Measurements from ENCODE around the gene ZNF76. TPM values are rescaled to one million over a fixed set of nuclear protein-coding genes. Genes with fewer than 3 reads are reported as not detected.

ZNF76 gene
- total RNA-seq, 1 donor from 2014 or later: 45.8 TPM

DNA sequence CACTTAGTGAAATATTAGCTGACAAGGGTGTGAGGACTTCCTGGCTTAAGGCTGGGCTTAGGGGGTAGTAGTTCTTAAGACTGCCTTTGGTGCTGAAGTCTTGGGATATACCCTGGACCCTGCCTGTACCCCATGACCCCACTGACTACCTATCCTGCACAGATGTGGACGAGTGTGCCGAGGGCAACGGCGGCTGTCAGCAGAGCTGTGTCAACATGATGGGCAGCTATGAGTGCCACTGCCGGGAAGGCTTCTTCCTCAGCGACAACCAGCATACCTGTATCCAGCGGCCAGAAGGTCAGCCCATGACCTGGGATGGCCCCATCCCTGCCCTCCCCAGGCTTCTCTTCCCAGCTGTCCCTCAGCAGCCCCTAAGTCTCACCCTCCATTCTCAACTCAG is 28.0 kb upstream of the ZNF76 start:
- DNase-seq (ENCODE audit: low spot score): no peak
- ATAC-seq: no peak
- intact Hi-C loops (cut with DNase I): no loop called here

DNA sequence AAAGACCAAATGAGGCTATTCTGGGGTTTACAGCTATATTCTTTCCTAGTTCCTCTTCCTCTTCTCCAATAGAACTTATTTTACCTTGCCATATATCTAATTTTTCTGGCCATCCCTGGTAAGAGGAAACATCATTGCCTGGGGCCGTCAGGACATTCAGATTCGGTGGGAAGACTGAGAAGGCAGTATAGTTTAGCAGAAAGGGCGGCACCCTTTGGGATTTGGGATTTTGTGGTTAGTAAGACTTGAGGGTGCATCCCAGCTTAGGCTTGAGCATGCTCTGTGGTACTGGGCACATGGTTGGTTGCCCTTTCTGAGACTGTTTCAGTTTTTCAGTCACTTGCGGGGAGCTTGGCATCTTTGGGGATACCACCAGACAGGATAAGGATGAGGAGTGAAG is 24.6 kb upstream of the ZNF76 start:
- intact Hi-C loops (cut with DNase I): no loop called here
- ATAC-seq (no peak), DNase-seq (ENCODE audit: low spot score) (no peak)

DNA sequence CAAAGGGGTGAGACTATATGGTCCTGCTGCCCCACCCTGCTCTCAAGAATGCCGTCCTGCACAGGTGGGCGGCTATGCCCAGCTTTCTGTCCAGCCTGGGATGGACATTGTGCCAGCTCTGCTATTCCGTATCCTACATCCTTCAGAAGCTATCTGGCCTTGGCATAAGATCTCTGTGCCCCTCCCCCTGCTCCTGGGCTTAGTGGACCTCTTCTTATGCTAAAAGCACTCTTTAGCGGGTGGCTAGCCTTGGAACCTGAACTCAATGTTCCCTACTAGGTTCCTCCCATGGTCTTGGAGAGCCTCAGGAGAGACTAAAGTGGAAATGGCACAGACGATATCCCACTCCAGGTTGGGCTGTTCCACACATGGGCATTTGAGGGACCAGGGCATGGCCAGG is 23.3 kb upstream of the ZNF76 start:
- ATAC-seq (no peak), DNase-seq (ENCODE audit: low spot score) (no peak)
- intact Hi-C loops (cut with DNase I): no loop called here

- ATAC-seq (no peak), DNase-seq (ENCODE audit: low spot score) (no peak)
- intact Hi-C loops (cut with DNase I): no loop called here
Measured at GRCh38 chr6:35237476-35237875, 22.1 kb upstream of the ZNF76 start.

- intact Hi-C loops (cut with DNase I): no loop called here
- DNase-seq (ENCODE audit: low spot score): no peak
- ATAC-seq: peak; percentile 67
Measured at GRCh38 chr6:35238843-35239289, 20.7 kb upstream of the ZNF76 start.

GRCh38 chr6:35239581-35239980 is 20.0 kb upstream of the ZNF76 start:
- DNase-seq (ENCODE audit: low spot score): no peak
- no peak for ATAC-seq
- intact Hi-C loops (cut with DNase I): no loop called here

DNA sequence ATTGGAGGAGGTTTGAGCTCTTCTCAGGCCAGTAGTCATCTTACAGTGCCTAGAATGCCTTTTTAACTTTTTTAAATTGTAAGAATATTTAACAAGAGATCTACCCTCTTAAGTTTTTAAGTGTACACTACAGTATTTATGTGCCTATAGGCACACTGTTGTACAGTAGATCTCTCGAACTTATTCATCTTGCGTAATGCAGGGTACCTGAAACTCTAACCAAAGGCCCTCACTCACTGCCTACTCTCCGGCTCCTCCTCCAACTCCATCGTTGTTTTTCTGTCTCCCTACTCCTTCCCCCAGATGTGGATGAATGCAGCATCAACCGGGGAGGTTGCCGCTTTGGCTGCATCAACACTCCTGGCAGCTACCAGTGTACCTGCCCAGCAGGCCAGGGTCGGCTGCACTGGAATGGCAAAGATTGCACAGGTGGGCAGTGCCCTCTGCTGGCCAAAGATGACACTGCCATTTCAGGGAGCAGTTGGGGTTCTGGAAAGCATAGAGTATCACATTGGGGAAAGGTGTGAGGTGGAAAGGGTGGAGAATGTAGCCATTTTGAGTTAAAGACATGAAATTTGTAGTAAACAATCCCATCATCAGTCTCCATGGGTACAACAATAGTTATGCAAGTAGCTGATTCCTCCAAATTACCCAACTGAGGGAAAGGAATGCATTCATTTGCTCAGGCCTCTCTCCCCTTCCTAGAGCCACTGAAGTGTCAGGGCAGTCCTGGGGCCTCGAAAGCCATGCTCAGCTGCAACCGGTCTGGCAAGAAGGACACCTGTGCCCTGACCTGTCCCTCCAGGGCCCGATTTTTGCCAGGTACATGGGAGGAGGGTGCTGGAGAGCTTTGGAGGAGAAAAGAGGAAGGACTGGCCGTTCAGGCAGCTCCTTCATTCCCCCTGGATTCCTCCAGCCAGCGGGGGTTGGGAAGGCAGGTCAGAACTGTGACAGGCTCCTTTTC is 18.4 kb upstream of the ZNF76 start:
- peak; percentile 86 for DNase-seq (ENCODE audit: low spot score)
- peak; percentile 78 for ATAC-seq
- intact Hi-C loops (cut with DNase I): no loop called here

DNA sequence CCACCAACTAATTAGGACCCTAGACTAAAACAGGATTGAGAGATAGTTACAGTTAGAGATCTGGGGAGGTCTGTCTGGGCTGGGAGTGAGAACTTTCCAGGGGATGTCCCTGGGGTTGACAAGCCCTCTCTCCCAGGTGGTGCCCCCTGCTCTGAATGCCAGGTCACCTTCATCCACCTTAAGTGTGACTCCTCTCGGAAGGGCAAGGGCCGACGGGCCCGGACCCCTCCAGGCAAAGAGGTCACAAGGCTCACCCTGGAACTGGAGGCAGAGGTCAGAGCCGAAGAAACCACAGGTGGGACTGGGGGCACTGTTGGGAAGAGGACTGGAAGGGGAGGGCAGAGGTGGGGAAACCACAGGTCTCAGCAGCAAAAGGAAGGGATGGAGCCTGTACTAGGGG is 17.0 kb upstream of the ZNF76 start:
- intact Hi-C loops (cut with DNase I): no loop called here
- no peak for ATAC-seq
- no peak for DNase-seq (ENCODE audit: low spot score)

GRCh38 chr6:35242906-35243305 is 16.6 kb upstream of the ZNF76 start:
- DNase-seq (ENCODE audit: low spot score): no peak
- intact Hi-C loops (cut with DNase I): no loop called here
- ATAC-seq: no peak

- DNase-seq (ENCODE audit: low spot score) (no peak), ATAC-seq (no peak)
- intact Hi-C loops (cut with DNase I): no loop called here
Measured at GRCh38 chr6:35243386-35243958, 16.1 kb upstream of the ZNF76 start.

DNA sequence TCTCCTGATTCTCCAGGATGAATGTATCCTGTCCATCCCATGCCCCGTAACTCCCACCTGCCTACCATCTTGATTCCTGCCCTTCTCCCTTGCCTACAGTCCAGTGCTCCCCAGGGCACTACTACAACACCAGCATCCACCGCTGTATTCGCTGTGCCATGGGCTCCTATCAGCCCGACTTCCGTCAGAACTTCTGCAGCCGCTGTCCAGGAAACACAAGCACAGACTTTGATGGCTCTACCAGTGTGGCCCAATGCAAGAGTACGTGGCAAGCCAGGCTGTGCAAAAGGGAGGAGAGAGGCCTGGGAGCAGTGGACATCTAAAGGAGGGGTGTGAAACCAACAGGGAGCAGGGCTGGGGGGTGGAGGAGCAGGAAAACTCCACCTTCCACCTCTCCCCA is 15.0 kb upstream of the ZNF76 start:
- DNase-seq (ENCODE audit: low spot score) (peak; percentile 50), ATAC-seq (no peak)
- intact Hi-C loops (cut with DNase I): no loop called here

DNA sequence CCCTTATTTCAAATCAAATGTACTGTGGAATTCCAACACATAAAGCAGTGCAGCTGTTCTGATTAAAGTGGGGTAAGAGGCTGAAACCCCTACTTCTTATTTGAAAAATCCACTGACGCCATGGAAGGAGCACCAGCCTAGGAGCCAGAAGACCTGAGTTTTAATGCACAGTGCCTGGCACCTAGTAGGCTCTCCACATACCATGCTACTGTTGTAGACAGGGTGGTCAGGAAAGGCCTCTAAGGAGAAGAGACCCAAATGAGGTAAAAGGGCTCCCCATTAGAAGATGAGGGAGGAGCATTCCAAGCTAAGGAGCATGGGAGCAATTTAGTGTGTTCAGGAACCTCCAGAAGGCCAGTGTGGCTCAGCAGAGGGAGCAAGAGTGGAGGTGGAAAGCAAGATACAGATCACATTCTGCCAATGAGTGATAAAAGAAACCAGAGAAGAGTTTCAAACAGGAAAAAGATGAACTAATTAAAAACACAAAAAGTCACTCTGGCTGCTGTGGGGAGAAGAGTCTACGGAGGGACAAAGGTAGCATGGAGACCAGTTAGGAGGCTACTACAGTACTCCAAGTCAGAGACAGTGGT is 11.8 kb upstream of the ZNF76 start:
- ATAC-seq: no peak
- intact Hi-C loops (cut with DNase I): no loop called here
- DNase-seq (ENCODE audit: low spot score): no peak

GRCh38 chr6:35248300-35248699 is 11.2 kb upstream of the ZNF76 start:
- ATAC-seq (no peak), DNase-seq (ENCODE audit: low spot score) (peak; percentile 28)
- intact Hi-C loops (cut with DNase I): no loop called here

- intact Hi-C loops (cut with DNase I): no loop called here
- no peak for ATAC-seq
- DNase-seq (ENCODE audit: low spot score): no peak
Measured at GRCh38 chr6:35248965-35249364, 10.6 kb upstream of the ZNF76 start.

DNA sequence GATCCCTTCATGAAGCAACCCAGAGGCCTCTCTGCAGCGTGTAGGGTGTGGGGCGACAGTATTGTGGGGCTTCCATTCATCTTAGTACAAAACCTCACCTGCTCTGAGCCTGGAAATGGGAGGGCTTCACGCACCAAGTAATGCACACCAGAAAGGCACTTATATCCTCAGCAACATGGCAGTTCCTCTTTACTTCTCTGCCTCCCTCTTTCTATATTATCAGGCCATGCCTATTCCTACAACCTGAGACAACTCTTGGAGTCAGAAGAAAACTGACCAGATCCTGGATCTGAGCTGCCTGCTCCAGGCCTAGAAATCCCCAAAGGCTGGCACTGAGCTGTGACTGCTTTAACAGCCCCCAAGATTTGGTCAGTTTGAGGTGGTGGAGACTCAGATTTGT is 7.6 kb upstream of the ZNF76 start:
- peak; percentile 17 for DNase-seq (ENCODE audit: low spot score)
- intact Hi-C loops (cut with DNase I): no loop called here

DNA sequence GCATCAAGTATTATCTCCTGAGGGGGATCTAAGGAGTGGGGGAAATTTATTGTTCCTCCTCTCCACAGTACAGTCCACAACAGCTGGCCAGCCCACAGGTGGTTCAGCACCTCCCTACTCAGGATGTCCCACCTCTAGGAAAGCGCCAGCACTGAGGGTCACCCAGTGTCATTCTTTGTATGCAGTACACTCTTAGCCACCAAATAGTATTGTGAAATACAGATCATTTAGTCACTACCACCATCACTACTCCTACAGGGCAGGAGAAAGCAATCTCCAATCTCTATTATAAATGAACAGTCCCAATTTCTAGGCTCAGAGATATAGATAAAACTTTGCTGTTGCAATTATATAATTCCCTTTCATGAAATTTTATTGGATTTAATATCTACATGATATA is 6.3 kb upstream of the ZNF76 start:
- ATAC-seq (peak; percentile 31), DNase-seq (ENCODE audit: low spot score) (peak; percentile 47)
- intact Hi-C loops (cut with DNase I): no loop called here

More for the DNA sequence above, 7.6 kb upstream of the ZNF76 start:
- no peak for ATAC-seq

GRCh38 chr6:35258336-35258735 is 1.2 kb upstream of the ZNF76 start:
- intact Hi-C loops (cut with DNase I): no loop called here
- DNase-seq (ENCODE audit: low spot score) (no peak), ATAC-seq (no peak)

- DNase-seq (ENCODE audit: low spot score): peak; percentile 69
- ATAC-seq: peak; percentile 23
- intact Hi-C loops (cut with DNase I): no loop called here
Measured at GRCh38 chr6:35258858-35259193, 709 bp upstream of the ZNF76 start.

GRCh38 chr6:35259948-35260590 is 534 bp downstream of the ZNF76 start:
- intact Hi-C loops (cut with DNase I): no loop called here
- ATAC-seq: peak; percentile 65
- peak; percentile 87 for DNase-seq (ENCODE audit: low spot score)
